Neural cell (in vitro differentiated cells): ENCODE data around the gene WNT2B. TPM values are rescaled to one million over a fixed set of nuclear protein-coding genes. Genes with fewer than 3 reads are reported as not detected.

ENCODE experiments used
- H2AFZ ChIP-seq: fragments of 200-600, 300-800 bp; sonication (generic), shearing (Covaris generic); 2 replicates; pipeline ENCODE4 v1.6.0; 2014; ENCODE audit warnings: low read depth, mild to moderate bottlenecking, antibody characterized with exemption, low read length, moderate library complexity
- H3F3A ChIP-seq: fragments of 200-600 bp; shearing (Covaris generic); 2 replicates; pipeline ENCODE4 v1.6.1; 2016; ENCODE audit warnings: mild to moderate bottlenecking, moderate library complexity, mixed read lengths, antibody characterized with exemption, low read length; ENCODE audit not compliant: insufficient read depth, poor library complexity, severe bottlenecking
- H3K27ac ChIP-seq: fragments of 200-600, 300-800 bp; sonication (generic), shearing (Covaris generic); 2 replicates; pipeline ENCODE4 v1.5.1; 2014; ENCODE audit warnings: mild to moderate bottlenecking, low read length, moderate library complexity
- H3K27me3 ChIP-seq: fragments of 300-800, 200-600 bp; sonication (generic), shearing (Covaris generic); 2 replicates; pipeline ENCODE4 v1.6.0; 2014; ENCODE audit warnings: mild to moderate bottlenecking, low read depth, low read length, moderate library complexity; ENCODE audit not compliant: insufficient read depth
- H3K36me3 ChIP-seq: fragments of 300-800, 200-600 bp; sonication (generic), shearing (Covaris generic); 2 replicates; pipeline ENCODE4 v1.5.1; 2014; ENCODE audit warnings: mild to moderate bottlenecking, antibody characterized with exemption, low read length, moderate library complexity; ENCODE audit not compliant: insufficient read depth
- H3K4me2 ChIP-seq: fragments of 300-800, 200-600 bp; sonication (generic), shearing (Covaris generic); 2 replicates; pipeline ENCODE4 v1.6.0; 2014; ENCODE audit warnings: mild to moderate bottlenecking, low read length
- H3K4me3 ChIP-seq: fragments of 300-800, 200-600 bp; sonication (generic), shearing (Covaris generic); 2 replicates; pipeline ENCODE4 v1.5.1; 2014; ENCODE audit warnings: mild to moderate bottlenecking, low read length, moderate library complexity
- H3K79me2 ChIP-seq: fragments of 200-600 bp; shearing (Covaris generic); replicated peaks from 2 replicates; pipeline ENCODE4 v1.6.0; 2014; ENCODE audit warnings: mild to moderate bottlenecking, low read length, moderate library complexity; ENCODE audit not compliant: insufficient read depth
- H3K9ac ChIP-seq: fragments of 300-800, 200-600 bp; sonication (generic), shearing (Covaris generic); 2 replicates; pipeline ENCODE4 v1.6.1; 2016; ENCODE audit warnings: mild to moderate bottlenecking, low read length, mixed read lengths
- H3K9me2 ChIP-seq: fragments of 200-600 bp; shearing (Covaris generic); 2 replicates; pipeline ENCODE4 v1.6.1; 2016; ENCODE audit warnings: mild to moderate bottlenecking, low read length, mixed read lengths; ENCODE audit not compliant: insufficient read depth
- H3K9me3 ChIP-seq: fragments of 200-600, 300-800 bp; sonication (generic), shearing (Covaris generic); 2 replicates; pipeline ENCODE4 v1.6.1; 2016; ENCODE audit warnings: mild to moderate bottlenecking, mixed run types, low read length, moderate library complexity, mixed read lengths
- H4K20me1 ChIP-seq: fragments of 200-600 bp; shearing (Covaris generic); 2 replicates; pipeline ENCODE4 v1.6.1; 2016; ENCODE audit warnings: mild to moderate bottlenecking, mixed run types; ENCODE audit not compliant: insufficient read depth
- EP300 ChIP-seq: fragments of 450-650 bp; conservative IDR thresholded peaks from 2 replicates; pipeline ENCODE4 v1.6.1; 2014; ENCODE audit warnings: antibody characterized with exemption, mild to moderate bottlenecking, moderate library complexity; ENCODE audit not compliant: poor library complexity, severe bottlenecking
- EZH2 ChIP-seq: fragments of 200-600, 300-800 bp; shearing (Covaris generic), sonication (generic); IDR thresholded peaks from 2 replicates; pipeline ENCODE4 v1.6.1; 2014; ENCODE audit warnings: antibody characterized with exemption, low read length, borderline replicate concordance, mild to moderate bottlenecking; ENCODE audit not compliant: insufficient read depth, poor library complexity, severe bottlenecking
- MXI1 ChIP-seq: fragments of 450-650 bp; conservative IDR thresholded peaks from 2 replicates; pipeline ENCODE4 v1.6.1; 2014; ENCODE audit warnings: antibody characterized with exemption, mild to moderate bottlenecking; ENCODE audit not compliant: poor library complexity, severe bottlenecking
- POLR2AphosphoS5 ChIP-seq: IDR thresholded peaks from 2 replicates; pipeline ENCODE4 v1.6.1; 2012
- RAD21 ChIP-seq: fragments of 450-650 bp; conservative IDR thresholded peaks from 2 replicates; pipeline ENCODE4 v1.6.1; 2014; ENCODE audit warnings: antibody characterized with exemption, mild to moderate bottlenecking, moderate library complexity
- SMC3 ChIP-seq: fragments of 450-650 bp; conservative IDR thresholded peaks from 2 replicates; pipeline ENCODE4 v1.6.1; 2014; ENCODE audit warnings: antibody characterized with exemption, mild to moderate bottlenecking, moderate library complexity; ENCODE audit not compliant: poor library complexity
- TAF1 ChIP-seq: IDR thresholded peaks from 2 replicates; pipeline ENCODE4 v1.6.1; 2012; ENCODE audit warnings: low read depth
- polyA plus RNA-seq: library from polyadenylated mRNA; depleted of rRNA; stranded (reverse); fragments of >200 nt; gene quantifications from 2 replicates; pipeline ENCODE4 v1.2.3, GENCODE V29; 2014
- TF ChIP-seq, protein P1 (sequence below): IDR thresholded peaks from 2 replicates; pipeline ENCODE4 v1.6.1; 2012; ENCODE audit warnings: borderline replicate concordance
- TF ChIP-seq, protein P2 (sequence below): fragments of 450-650 bp; IDR thresholded peaks from 2 replicates; pipeline ENCODE4 v1.5.1; 2014; ENCODE audit warnings: antibody characterized with exemption, mild to moderate bottlenecking, moderate library complexity; ENCODE audit not compliant: poor library complexity, severe bottlenecking

The WNT2B gene
- polyA plus RNA-seq, 1 donor from 2014 or later, result 3.1 TPM

DNA sequence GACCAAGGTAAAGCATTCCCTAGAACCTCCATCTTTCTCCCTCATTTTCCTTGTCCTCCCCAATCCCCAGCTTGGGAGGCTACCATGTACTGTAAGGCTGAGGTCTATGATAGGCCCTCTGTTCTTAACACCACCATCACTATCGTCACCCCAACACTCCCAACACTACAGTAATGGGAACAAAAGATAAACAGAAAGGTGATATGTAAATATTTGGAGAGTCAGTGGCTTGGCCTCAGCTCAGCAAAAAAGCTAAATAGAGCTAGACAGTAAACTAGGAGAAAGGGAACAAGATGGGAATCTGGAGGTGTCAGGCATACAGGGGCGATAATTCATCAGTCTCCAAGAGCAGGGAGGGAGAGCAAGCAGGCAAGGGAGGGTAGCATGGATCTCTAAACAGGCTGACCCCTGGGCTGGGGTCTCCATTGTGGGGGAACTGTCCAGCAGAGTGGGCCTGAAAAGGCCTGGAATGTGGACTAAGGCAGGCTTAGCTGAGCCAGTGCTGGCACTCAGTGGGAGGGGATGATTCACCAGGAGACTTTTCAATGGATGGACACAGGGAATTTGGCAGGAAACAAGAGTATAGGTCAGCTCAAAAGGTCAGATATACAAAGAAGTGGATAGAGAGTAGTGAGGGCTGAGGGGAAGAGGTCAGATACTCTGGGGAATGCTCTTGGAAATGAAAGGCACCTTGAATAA lies 6.7 kb downstream of the WNT2B start:
- no peak overlapping the region for H3K4me2 ChIP-seq
- no peak overlapping the region for H3K27ac ChIP-seq
- peaks cover 10% of the 10 kb centered on the region for H3K27me3 ChIP-seq

DNA sequence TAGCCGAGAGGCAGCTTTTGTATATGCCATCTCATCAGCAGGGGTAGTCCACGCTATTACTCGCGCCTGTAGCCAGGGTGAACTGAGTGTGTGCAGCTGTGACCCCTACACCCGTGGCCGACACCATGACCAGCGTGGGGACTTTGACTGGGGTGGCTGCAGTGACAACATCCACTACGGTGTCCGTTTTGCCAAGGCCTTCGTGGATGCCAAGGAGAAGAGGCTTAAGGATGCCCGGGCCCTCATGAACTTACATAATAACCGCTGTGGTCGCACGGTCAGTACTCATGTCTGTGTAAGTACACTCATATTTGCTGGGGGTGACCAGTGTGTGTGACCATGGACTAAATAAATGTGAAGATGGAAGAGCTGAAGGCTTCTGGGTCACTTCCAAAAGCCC lies 7.4 kb downstream of the WNT2B start:
- Histone ChIP-seq H3F3A (no peaks in the 10 kb centered on the region), H3K27ac (no peak overlapping the region), H3K9me3 (no peaks in the 10 kb centered on the region), H2AFZ (no peak overlapping the region), H3K4me2 (no peak overlapping the region), H4K20me1 (no peaks in the 10 kb centered on the region), H3K79me2 (no peaks in the 10 kb centered on the region), H3K27me3 (peaks cover 4% of the 10 kb centered on the region), H3K36me3 (no peaks in the 10 kb centered on the region), H3K9me2 (no peaks in the 10 kb centered on the region), H3K4me3 (no peak overlapping the region), H3K9ac (no peak overlapping the region)
- TF ChIP-seq, protein P1, sequence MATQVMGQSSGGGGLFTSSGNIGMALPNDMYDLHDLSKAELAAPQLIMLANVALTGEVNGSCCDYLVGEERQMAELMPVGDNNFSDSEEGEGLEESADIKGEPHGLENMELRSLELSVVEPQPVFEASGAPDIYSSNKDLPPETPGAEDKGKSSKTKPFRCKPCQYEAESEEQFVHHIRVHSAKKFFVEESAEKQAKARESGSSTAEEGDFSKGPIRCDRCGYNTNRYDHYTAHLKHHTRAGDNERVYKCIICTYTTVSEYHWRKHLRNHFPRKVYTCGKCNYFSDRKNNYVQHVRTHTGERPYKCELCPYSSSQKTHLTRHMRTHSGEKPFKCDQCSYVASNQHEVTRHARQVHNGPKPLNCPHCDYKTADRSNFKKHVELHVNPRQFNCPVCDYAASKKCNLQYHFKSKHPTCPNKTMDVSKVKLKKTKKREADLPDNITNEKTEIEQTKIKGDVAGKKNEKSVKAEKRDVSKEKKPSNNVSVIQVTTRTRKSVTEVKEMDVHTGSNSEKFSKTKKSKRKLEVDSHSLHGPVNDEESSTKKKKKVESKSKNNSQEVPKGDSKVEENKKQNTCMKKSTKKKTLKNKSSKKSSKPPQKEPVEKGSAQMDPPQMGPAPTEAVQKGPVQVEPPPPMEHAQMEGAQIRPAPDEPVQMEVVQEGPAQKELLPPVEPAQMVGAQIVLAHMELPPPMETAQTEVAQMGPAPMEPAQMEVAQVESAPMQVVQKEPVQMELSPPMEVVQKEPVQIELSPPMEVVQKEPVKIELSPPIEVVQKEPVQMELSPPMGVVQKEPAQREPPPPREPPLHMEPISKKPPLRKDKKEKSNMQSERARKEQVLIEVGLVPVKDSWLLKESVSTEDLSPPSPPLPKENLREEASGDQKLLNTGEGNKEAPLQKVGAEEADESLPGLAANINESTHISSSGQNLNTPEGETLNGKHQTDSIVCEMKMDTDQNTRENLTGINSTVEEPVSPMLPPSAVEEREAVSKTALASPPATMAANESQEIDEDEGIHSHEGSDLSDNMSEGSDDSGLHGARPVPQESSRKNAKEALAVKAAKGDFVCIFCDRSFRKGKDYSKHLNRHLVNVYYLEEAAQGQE, result no peak
- TF ChIP-seq, protein P2, sequence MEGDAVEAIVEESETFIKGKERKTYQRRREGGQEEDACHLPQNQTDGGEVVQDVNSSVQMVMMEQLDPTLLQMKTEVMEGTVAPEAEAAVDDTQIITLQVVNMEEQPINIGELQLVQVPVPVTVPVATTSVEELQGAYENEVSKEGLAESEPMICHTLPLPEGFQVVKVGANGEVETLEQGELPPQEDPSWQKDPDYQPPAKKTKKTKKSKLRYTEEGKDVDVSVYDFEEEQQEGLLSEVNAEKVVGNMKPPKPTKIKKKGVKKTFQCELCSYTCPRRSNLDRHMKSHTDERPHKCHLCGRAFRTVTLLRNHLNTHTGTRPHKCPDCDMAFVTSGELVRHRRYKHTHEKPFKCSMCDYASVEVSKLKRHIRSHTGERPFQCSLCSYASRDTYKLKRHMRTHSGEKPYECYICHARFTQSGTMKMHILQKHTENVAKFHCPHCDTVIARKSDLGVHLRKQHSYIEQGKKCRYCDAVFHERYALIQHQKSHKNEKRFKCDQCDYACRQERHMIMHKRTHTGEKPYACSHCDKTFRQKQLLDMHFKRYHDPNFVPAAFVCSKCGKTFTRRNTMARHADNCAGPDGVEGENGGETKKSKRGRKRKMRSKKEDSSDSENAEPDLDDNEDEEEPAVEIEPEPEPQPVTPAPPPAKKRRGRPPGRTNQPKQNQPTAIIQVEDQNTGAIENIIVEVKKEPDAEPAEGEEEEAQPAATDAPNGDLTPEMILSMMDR, result no peak
- TF ChIP-seq POLR2AphosphoS5, result no peak
- no peak for TF ChIP-seq RAD21
- no peak for TF ChIP-seq TAF1
- TF ChIP-seq SMC3, result no peak
- no peak for TF ChIP-seq MXI1
- TF ChIP-seq EZH2, result no peak
- TF ChIP-seq EP300, result no peak

More for the DNA sequence above, 6.7 kb downstream of the WNT2B start:
- Histone ChIP-seq H3K79me2 (no peaks in the 10 kb centered on the region), H2AFZ (no peak overlapping the region), H3K9me3 (no peaks in the 10 kb centered on the region), H3K9me2 (no peaks in the 10 kb centered on the region), H3K9ac (no peak overlapping the region), H3K36me3 (no peaks in the 10 kb centered on the region), H4K20me1 (no peaks in the 10 kb centered on the region), H3F3A (no peaks in the 10 kb centered on the region), H3K4me3 (no peak overlapping the region)
- TF ChIP-seq, protein P2, result no peak
- TF ChIP-seq EZH2, result no peak
- TF ChIP-seq, protein P1, result no peak
- no peak for TF ChIP-seq TAF1
- no peak for TF ChIP-seq EP300
- TF ChIP-seq SMC3, result no peak
- TF ChIP-seq POLR2AphosphoS5, result no peak
- TF ChIP-seq RAD21, result no peak
- no peak for TF ChIP-seq MXI1
